Measurements from ENCODE around the gene IFT81.
"Not testable (repeated sequence)": the region's sequence is repeated elsewhere in the genome, so short reads cannot be mapped to it uniquely, and the experiment has no call there.

Gene IFT81

GRCh38 chr12:110249105-110249504 lies 124.9 kb downstream of the IFT81 start:
- Mint-ChIP-seq H3K9me3 (peaks cover 3% of the 10 kb centered on the region), H3K36me3 (ENCODE audit: low read depth) (peaks cover 20% of the 10 kb centered on the region), H3K27me3 (ENCODE audit: low read depth) (peaks cover 17% of the 10 kb centered on the region), H3K4me3 (peak overlapping the region in 1 of 3 experiments; percentile 47), H3K4me1 (peaks cover 66% of the 10 kb centered on the region), H3K27ac (peak overlapping the region; percentile 98 to 99 (median 99))
- TF ChIP-seq, protein P1, sequence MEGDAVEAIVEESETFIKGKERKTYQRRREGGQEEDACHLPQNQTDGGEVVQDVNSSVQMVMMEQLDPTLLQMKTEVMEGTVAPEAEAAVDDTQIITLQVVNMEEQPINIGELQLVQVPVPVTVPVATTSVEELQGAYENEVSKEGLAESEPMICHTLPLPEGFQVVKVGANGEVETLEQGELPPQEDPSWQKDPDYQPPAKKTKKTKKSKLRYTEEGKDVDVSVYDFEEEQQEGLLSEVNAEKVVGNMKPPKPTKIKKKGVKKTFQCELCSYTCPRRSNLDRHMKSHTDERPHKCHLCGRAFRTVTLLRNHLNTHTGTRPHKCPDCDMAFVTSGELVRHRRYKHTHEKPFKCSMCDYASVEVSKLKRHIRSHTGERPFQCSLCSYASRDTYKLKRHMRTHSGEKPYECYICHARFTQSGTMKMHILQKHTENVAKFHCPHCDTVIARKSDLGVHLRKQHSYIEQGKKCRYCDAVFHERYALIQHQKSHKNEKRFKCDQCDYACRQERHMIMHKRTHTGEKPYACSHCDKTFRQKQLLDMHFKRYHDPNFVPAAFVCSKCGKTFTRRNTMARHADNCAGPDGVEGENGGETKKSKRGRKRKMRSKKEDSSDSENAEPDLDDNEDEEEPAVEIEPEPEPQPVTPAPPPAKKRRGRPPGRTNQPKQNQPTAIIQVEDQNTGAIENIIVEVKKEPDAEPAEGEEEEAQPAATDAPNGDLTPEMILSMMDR (IDR thresholded peaks at IDR 0.05; ENCODE audit: unreplicated experiment in 3 of 3) = no peak

GRCh38 chr12:110249716-110250225 lies 125.6 kb downstream of the IFT81 start:
- H3K9me3 Mint-ChIP-seq = peaks cover 3% of the 10 kb centered on the region
- peaks cover 17% of the 10 kb centered on the region for H3K27me3 Mint-ChIP-seq (ENCODE audit: low read depth)
- peak overlapping the region; percentile 98 to 99 (median 99) for H3K27ac Mint-ChIP-seq
- peaks cover 60% of the 10 kb centered on the region for H3K4me1 Mint-ChIP-seq
- TF ChIP-seq, protein P1 (IDR thresholded peaks at IDR 0.05; ENCODE audit: unreplicated experiment in 3 of 3) = no peak
- peaks cover 14% of the 10 kb centered on the region for H3K36me3 Mint-ChIP-seq (ENCODE audit: low read depth)
- peak overlapping the region; percentile 21 to 66 (median 50) for H3K4me3 Mint-ChIP-seq

DNA sequence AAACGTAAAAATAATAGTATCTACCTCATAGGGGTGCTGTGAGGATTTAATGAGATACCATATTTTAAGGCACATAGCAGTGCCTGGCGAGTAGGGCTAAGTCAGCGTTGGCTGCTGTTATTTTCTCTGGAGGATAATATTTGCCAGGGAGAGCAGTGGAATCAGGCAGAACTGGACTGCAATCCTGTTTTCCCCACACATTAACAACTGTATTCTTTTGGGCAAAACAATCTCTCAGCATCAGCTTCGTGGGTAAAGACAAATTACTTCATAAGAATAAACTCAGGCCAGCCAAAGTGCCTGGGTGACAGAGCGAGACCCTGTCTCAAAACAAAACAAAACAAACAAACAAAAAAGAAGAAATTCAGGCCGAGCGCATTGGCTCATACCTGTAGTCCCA lies 127.2 kb downstream of the IFT81 start:
- TF ChIP-seq, protein P1 (IDR thresholded peaks at IDR 0.05; ENCODE audit: unreplicated experiment in 3 of 3) = no peak
- H3K9me3 Mint-ChIP-seq = peaks cover 2% of the 10 kb centered on the region
- peaks cover 2% of the 10 kb centered on the region for H3K36me3 Mint-ChIP-seq (ENCODE audit: low read depth)
- H3K27ac Mint-ChIP-seq = peak overlapping the region in 1 of 3 experiments; percentile 41
- peaks cover 17% of the 10 kb centered on the region for H3K27me3 Mint-ChIP-seq (ENCODE audit: low read depth)
- H3K4me1 Mint-ChIP-seq = peaks cover 53% of the 10 kb centered on the region
- H3K4me3 Mint-ChIP-seq = no peak overlapping the region

GRCh38 chr12:110252716-110253115 lies 128.6 kb downstream of the IFT81 start:
- Mint-ChIP-seq H3K27me3 (ENCODE audit: low read depth) (peaks cover 12% of the 10 kb centered on the region), H3K36me3 (ENCODE audit: low read depth) (no peaks in the 10 kb centered on the region), H3K4me3 (peak overlapping the region in 1 of 3 experiments; percentile 33), H3K9me3 (no peaks in the 10 kb centered on the region), H3K4me1 (peaks cover 40% of the 10 kb centered on the region), H3K27ac (peak overlapping the region; percentile 52 to 84 (median 82))
- TF ChIP-seq, protein P1 (IDR thresholded peaks at IDR 0.05; ENCODE audit: unreplicated experiment in 3 of 3) = no peak

- peaks cover 12% of the 10 kb centered on the region for H3K27me3 Mint-ChIP-seq (ENCODE audit: low read depth)
- peaks cover 36% of the 10 kb centered on the region for H3K4me1 Mint-ChIP-seq
- no peaks in the 10 kb centered on the region for H3K9me3 Mint-ChIP-seq
- peak overlapping the region in 2 of 3 experiments; percentile 43 to 45 for H3K4me3 Mint-ChIP-seq
- H3K36me3 Mint-ChIP-seq (ENCODE audit: low read depth) = peaks cover under 1% of the 10 kb centered on the region
- TF ChIP-seq, protein P1 (IDR thresholded peaks at IDR 0.05; ENCODE audit: unreplicated experiment in 3 of 3) = no peak
- H3K27ac Mint-ChIP-seq = peak overlapping the region; percentile 52 to 84 (median 82)
These were observed 129.0 kb downstream of the IFT81 start for GRCh38 chr12:110253176-110253575.

GRCh38 chr12:110254971-110255540 lies 130.9 kb downstream of the IFT81 start:
- Mint-ChIP-seq H3K27ac (no peak overlapping the region), H3K36me3 (ENCODE audit: low read depth) (peaks cover 6% of the 10 kb centered on the region), H3K4me3 (no peak overlapping the region), H3K4me1 (peaks cover 17% of the 10 kb centered on the region), H3K9me3 (no peaks in the 10 kb centered on the region), H3K27me3 (ENCODE audit: low read depth) (peaks cover 12% of the 10 kb centered on the region)
- TF ChIP-seq, protein P1 (IDR thresholded peaks at IDR 0.05; ENCODE audit: unreplicated experiment in 3 of 3) = no peak

GRCh38 chr12:110255890-110256456 lies 131.8 kb downstream of the IFT81 start:
- H3K36me3 Mint-ChIP-seq (ENCODE audit: low read depth); H3K27ac Mint-ChIP-seq; H3K27me3 Mint-ChIP-seq (ENCODE audit: low read depth); H3K4me3 Mint-ChIP-seq; H3K4me1 Mint-ChIP-seq; H3K9me3 Mint-ChIP-seq: not testable (repeated sequence)
